ENCODE data around the gene ARHGAP19.
A peak's percentile ranks its signal among the peaks of the same experiment; 100 is the strongest.

Gene ARHGAP19

DNA sequence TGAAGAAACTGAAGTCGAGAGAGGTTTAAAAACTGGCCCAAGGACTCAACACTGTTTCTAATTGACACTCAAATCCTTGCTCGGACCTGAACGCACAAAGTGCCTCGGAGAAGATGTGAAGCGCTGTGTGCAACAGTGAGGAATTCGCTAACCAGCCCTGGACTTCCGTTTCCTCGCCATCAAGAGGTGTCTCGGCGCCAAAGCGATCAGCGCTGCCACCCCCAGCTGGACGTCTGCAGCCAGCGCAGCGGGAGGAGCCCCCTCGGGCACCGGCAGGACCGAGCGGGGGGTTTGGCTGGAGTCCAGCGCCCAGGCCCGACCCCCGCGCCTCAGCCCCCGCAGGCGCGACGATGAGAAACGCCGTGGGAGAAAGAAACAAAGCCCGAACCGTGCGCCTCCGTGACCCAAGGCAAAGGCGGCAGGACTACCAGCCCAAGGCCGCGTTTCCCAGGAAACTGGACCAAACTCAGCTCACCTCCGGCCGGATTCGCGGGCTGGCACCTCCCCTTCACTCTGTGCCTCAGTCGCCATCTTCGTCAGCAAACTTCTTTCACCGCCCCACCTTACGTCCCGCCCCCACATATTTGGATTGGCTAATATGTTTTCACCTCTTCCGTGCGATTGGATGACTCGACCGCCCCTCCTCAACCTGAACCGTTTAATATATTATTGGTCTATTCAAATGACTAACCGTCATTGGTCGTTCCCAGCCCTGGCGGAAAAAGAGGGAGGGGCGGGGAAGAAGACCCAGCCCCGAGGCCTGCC lies at the start of gene ARHGAP19:
TSS of gene ARHGAP19 (minus strand) at position 541 of the 765 bp plus-strand sequence. CDS start at position 531, 10 bp downstream.
- DNase-seq (ENCODE audit: low spot score), result peak; percentile 98

- DNase-seq (ENCODE audit: low spot score), result no peak
Measured at GRCh38 chr10:97341416-97341815, 49.0 kb upstream of the ARHGAP19 start.

DNA sequence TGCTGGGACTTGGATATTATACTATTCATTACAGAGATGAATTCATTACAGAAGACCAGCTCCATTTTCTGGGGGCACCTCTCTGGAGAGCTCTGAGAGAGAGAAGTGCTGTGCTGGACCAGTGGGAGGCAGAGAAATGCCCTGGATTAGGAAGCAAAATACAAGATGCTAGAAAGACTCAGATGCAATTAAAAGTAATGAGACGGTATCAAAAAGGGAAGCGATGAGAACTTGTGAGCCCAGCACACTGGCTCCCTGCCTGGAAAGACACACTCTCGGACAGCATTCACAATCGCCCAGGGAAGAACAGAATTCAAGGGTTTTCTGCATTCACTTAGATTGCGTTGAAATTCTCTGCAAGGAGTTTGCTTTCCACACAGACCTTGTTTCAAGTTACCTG lies 45.6 kb upstream of the ARHGAP19 start:
- no peak for DNase-seq (ENCODE audit: low spot score)

- DNase-seq (ENCODE audit: low spot score), result no peak
Measured at GRCh38 chr10:97336942-97337831, 44.8 kb upstream of the ARHGAP19 start.

DNA sequence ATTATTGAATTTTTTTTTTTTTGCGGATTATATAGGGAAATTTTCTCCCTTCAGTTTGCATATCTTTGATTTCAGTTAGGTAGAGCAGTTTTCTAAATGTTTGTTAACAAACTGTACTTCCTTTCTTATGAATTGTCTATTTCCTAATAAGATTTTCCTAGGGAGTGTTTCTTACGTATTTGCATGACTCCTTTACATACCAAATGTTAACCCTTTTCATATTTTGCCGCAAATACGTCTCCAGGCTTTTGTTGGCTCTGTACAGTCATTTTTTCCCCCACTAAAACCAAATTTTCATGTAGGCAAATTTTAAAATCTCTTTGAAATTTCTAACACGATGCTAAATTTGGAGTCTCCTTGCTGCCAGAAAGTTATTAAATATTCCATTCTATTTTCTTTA lies 44.0 kb upstream of the ARHGAP19 start:
- DNase-seq (ENCODE audit: low spot score), result no peak

- no peak for DNase-seq (ENCODE audit: low spot score)
Measured at GRCh38 chr10:97336006-97336405, 43.6 kb upstream of the ARHGAP19 start.

GRCh38 chr10:97335188-97335619 lies 42.8 kb upstream of the ARHGAP19 start:
- DNase-seq (ENCODE audit: low spot score), result no peak

DNA sequence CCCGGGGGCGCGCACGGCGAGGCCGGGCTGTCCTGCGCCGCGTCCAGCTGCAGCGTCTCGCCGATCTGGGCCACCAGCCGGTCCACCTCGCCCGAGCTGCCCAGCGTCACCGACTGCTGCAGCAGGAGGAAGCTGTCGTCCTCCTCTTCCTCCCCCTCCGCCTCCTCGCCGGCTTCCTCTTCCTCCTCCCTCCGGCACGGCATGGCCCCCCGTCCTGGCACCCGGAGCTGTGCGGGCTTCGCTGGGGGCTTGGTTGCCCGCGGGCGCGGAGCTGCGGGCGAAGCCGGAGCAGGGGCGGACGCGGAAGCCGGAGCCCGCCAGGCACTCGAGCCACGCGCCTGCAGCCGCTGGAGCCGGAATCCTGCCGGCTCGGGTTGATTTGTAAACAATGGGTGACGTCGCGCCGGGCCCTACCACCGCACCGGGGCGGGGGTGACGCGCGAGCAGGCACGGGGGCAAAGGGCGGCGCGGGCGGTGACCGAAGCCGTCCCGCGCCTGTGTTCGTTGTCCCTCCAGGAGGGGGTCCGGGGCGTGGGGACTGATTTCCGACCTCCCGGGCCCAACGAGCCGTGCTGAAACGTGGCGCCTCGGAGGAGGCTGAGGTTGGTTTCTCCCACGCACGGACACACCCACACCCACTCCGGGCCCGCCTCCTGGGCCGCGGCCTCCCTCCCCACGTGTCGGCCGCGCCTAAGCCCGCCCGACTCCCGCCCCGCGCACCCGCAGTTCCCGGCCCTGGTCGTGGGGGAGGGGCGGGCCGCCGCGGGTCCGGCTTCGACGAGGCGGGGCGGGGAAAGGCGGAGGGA lies 42.1 kb upstream of the ARHGAP19 start, which contains the start of gene FRAT2:
TSS of gene FRAT2 (minus strand) at position 360 of the 806 bp plus-strand sequence. CDS start at position 203, 157 bp downstream.
- peak; percentile 89 for DNase-seq (ENCODE audit: low spot score)

GRCh38 chr10:97333601-97334369 lies 41.3 kb upstream of the ARHGAP19 start:
- no peak for DNase-seq (ENCODE audit: low spot score)

- DNase-seq (ENCODE audit: low spot score), result no peak
Measured at GRCh38 chr10:97333351-97333600, 40.8 kb upstream of the ARHGAP19 start.

GRCh38 chr10:97332591-97333350 lies 40.3 kb upstream of the ARHGAP19 start:
- no peak for DNase-seq (ENCODE audit: low spot score)

- no peak for DNase-seq (ENCODE audit: low spot score)
Measured at GRCh38 chr10:97331153-97331703, 38.8 kb upstream of the ARHGAP19 start.

DNA sequence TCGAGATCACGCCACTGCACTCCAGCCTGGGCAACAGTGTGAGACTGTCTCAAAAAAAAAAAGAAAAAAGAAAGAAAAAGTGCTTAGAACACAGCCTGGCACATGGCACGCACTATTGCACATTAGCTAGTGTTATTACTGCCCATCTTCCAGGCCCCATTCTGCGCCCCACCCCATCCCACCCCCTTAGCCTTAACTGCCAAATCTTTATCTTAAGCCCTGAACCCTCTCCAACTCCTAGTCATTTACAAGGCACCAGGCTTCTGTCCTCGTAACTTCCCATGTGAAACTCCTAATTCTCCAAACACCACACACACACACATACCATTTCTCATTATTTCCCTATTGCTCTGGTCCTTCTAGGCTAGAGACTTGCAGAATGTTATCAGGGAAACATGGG lies 37.3 kb upstream of the ARHGAP19 start:
- no peak for DNase-seq (ENCODE audit: low spot score)

GRCh38 chr10:97328646-97329453 lies 36.4 kb upstream of the ARHGAP19 start:
- DNase-seq (ENCODE audit: low spot score), result no peak

DNA sequence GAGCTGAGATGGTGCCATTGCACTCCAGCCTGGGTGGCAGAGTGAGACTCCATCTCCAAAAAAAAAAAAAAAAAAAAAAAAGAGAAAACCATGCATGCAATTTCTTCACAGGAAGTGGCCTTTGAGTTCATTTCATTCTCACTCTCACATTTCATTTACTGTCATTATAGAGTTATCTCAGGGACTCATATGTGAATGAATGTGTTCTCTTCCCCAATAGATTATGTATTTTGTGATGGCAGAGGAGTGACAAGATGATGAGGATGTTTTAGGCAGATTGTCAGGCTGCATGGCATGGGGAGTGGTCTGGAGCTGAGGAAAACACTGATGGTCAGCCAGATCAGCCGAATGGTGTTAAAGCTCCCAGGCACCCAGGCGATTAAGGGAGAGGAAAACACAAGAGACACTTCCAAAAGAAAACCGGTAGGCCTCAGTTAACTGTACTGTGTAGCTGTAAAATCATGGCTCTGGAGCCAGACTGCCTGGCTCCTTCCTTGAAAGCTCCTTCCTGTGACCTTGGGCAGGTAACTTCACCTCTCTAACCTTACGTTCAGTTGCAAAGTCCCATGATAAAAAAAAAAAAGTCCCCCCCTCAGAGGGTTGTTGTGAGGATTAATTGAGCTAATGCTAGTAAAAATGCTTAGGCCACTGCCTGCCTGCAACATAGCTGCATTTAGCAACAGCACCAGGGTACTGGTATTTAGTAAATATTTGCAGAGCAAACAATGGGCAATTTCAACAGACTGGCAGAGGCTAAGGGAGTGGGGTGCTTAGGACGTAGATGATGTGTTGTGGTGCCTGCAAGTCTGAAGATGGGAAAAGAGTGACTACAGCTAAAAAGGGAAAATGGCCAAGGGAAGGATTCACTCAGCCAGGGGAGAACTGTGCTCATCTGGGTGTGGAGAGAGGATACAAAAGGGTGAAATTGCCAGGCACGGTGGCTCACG lies 35.2 kb upstream of the ARHGAP19 start:
- DNase-seq (ENCODE audit: low spot score), result no peak

DNA sequence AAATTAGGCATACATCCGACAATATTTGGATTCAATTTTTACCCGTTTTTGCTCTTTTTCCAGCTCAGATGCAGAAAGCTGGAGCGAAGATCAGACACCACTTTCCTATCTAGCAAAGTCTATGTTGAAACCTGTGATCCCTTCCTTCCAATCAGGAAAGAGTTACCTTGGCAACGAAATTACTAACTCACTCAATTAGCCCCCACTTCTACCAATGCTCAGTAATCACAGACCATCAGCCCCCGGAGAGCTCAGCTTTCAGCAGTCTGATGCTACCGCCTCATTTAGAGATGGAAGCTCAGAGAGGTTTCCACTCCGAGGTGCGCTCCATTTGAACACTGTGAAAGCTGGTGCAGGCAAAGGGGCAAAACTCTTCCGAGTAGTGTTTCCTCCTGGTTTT lies 33.3 kb upstream of the ARHGAP19 start:
- DNase-seq (ENCODE audit: low spot score), result no peak

GRCh38 chr10:97323501-97323900 lies 31.1 kb upstream of the ARHGAP19 start:
- DNase-seq (ENCODE audit: low spot score), result no peak

GRCh38 chr10:97321804-97322190 lies 29.4 kb upstream of the ARHGAP19 start:
- no peak for DNase-seq (ENCODE audit: low spot score)

Measured in hematopoietic multipotent progenitor cell treated with erythropoietin and hydrocortisone succinate and interleukin-3 and kit ligand, for 15 days (in vitro differentiated cells).